B cell (primary cell): ENCODE data around the gene NUMA1. TPM values are rescaled to one million over a fixed set of nuclear protein-coding genes. Genes with fewer than 3 reads are reported as not detected.
A peak's percentile ranks its signal among the peaks of the same experiment; 100 is the strongest.

Experiments used
- ATAC-seq: fragments of 200-7000 bp; cut with Tn5 transposase; one replicate; pipeline ENCODE4 v1.10.0; 2021; ENCODE audit warnings: low read depth, mild to moderate bottlenecking, moderate number of reproducible peaks, moderate library complexity
- CTCF ChIA-PET: fragments of 350-600 bp; sonication (Branson Sonifier 250); formaldehyde crosslinking; loops from one replicate; lab custom pipeline; 2021; ENCODE audit warnings: antibody characterized with exemption, inconsistent platforms; lab: Charles Lee
- POLR2A ChIA-PET: fragments of 350-600 bp; sonication (Branson Sonifier 250); formaldehyde crosslinking; loops from one replicate; lab custom pipeline; 2021; ENCODE audit warnings: antibody characterized with exemption; lab: Charles Lee
- DNase-seq: peaks from one replicate; pipeline ENCODE4 v3.0.0; 2013
- H2AFZ ChIP-seq: 2 replicates; pipeline ENCODE4 v1.6.1; 2012; ENCODE audit warnings: mild to moderate bottlenecking, low read depth, low read length; ENCODE audit not compliant: insufficient read depth, poor library complexity, severe bottlenecking
- H3K27ac ChIP-seq, 2 donors: 1 replicate in 1 of 2; 2 replicates in 1 of 2; pipeline ENCODE4 v1.5.1; 2012 to 2013; ENCODE audit warnings: low read length in 2 of 2, mild to moderate bottlenecking in 2 of 2, moderate library complexity in 1 of 2
- H3K27me3 ChIP-seq, 4 experiments: fragments of 200-600 bp in 1 of 4; sonication (generic) in 1 of 4; replicated peaks in 1 of 4; 1 replicate in 2 of 4; 2 replicates in 2 of 4; pipeline versions ENCODE4 v1.6.1 to v1.7.0; 2013 to 2016; ENCODE audit warnings: low read length in 3 of 4, mild to moderate bottlenecking in 2 of 4, mixed read lengths in 1 of 4, moderate library complexity in 1 of 4; ENCODE audit not compliant: insufficient read depth in 4 of 4, control insufficient read depth in 3 of 4; ENCODE audit errors: control extremely low read depth in 1 of 4
- H3K36me3 ChIP-seq, 2 experiments: replicated peaks in 1 of 2; 1 replicate in 1 of 2; 2 replicates in 1 of 2; pipeline versions ENCODE4 v1.6.1 to v1.7.1; 2013; ENCODE audit warnings: low read length in 1 of 2; ENCODE audit not compliant: insufficient read depth in 2 of 2, control insufficient read depth in 1 of 2; ENCODE audit errors: control extremely low read depth in 1 of 2, extremely low read depth in 1 of 2
- H3K4me1 ChIP-seq, 2 donors: fragments of 200-600 bp in 1 of 2; sonication (generic) in 1 of 2; 1 replicate in 1 of 2; 2 replicates in 1 of 2; pipeline versions ENCODE4 v1.5.1 to v1.6.1; 2013 to 2017; ENCODE audit warnings: low read length in 2 of 2; ENCODE audit not compliant: control insufficient read depth in 2 of 2, insufficient read depth in 2 of 2
- H3K4me2 ChIP-seq: replicated peaks from 2 replicates; pipeline ENCODE3; 2012; ENCODE audit warnings: mild to moderate bottlenecking, low read depth, low read length; ENCODE audit not compliant: poor library complexity, severe bottlenecking
- H3K4me3 ChIP-seq, 5 experiments: fragments of 200-600 bp in 1 of 5; sonication (generic) in 1 of 5; 1 replicate in 3 of 5; 2 replicates in 2 of 5; pipeline versions ENCODE4 v1.5.1 to v1.7.0; 2011 to 2016; ENCODE audit warnings: low read length in 4 of 5, mild to moderate bottlenecking in 4 of 5, low read depth in 2 of 5, control low read depth in 1 of 5, moderate library complexity in 1 of 5; ENCODE audit not compliant: insufficient read depth in 1 of 5; ENCODE audit errors: control extremely low read depth in 1 of 5, extremely low read depth in 1 of 5
- H3K79me2 ChIP-seq: fragments of 200-600 bp; sonication (generic); one replicate; pipeline ENCODE4 v1.6.0; 2016; ENCODE audit warnings: low read length; ENCODE audit not compliant: control insufficient read depth, insufficient read depth
- H3K9ac ChIP-seq: fragments of 200-600 bp; sonication (generic); 2 replicates; pipeline ENCODE4 v1.6.1; 2017; ENCODE audit warnings: mild to moderate bottlenecking, low read length, moderate library complexity
- H3K9me3 ChIP-seq, 3 donors: one replicate each; pipeline versions ENCODE4 v1.6.1 to v1.7.1; 2013; ENCODE audit warnings: low read length in 2 of 3; ENCODE audit not compliant: control insufficient read depth in 2 of 3, insufficient read depth in 1 of 3; ENCODE audit errors: control extremely low read depth in 1 of 3
- H4K20me1 ChIP-seq: 2 replicates; pipeline ENCODE4 v1.6.0; 2012; ENCODE audit warnings: mild to moderate bottlenecking, low read length; ENCODE audit not compliant: insufficient read depth, control insufficient read depth, poor library complexity, severe bottlenecking
- H3K27ac Mint-ChIP-seq: one replicate; pipeline ENCODE4 v1.8.0; 2021; ENCODE audit warnings: mixed read lengths
- H3K27me3 Mint-ChIP-seq: one replicate; pipeline ENCODE4 v1.8.0; 2021; ENCODE audit warnings: mixed read lengths
- H3K4me1 Mint-ChIP-seq: one replicate; pipeline ENCODE4 v1.8.0; 2021; ENCODE audit warnings: mixed read lengths
- H3K4me3 Mint-ChIP-seq: one replicate; pipeline ENCODE4 v1.8.0; 2021; ENCODE audit warnings: mixed read lengths
- H3K9me3 Mint-ChIP-seq: one replicate; pipeline ENCODE4 v1.8.0; 2022; ENCODE audit warnings: mixed read lengths; ENCODE audit not compliant: insufficient read depth
- EZH2 ChIP-seq: IDR thresholded peaks from 2 replicates; pipeline ENCODE4 v1.6.1; 2012; ENCODE audit warnings: borderline replicate concordance, low read depth, mild to moderate bottlenecking, moderate library complexity, low read length; ENCODE audit not compliant: insufficient read depth, poor library complexity, severe bottlenecking
- WGBS: methylation state at CpG from one replicate; pipeline ENCODE4 v1.1.5; 2013; ENCODE audit warnings: missing lambda C conversion rate; ENCODE audit not compliant: insufficient coverage; 5-methylcytosine and 5-hydroxymethylcytosine counted together
- intact Hi-C: fragments of 100-400 bp; cut with micrococcal nuclease; formaldehyde crosslinking; loops from one replicate; pipeline ENCODE4 v1.10.0; 2022
- polyA plus RNA-seq: library from polyadenylated mRNA; depleted of rRNA; stranded (reverse); fragments of >200 nt; gene quantifications from 2 replicates; pipeline ENCODE4 v1.2.3, GENCODE V29; 2012
- total RNA-seq, 2 donors: library from RNA; stranded (reverse); fragments of 120-200 nt in 1 of 2; gene quantifications; 1 replicate in 1 of 2; 2 replicates in 1 of 2; pipeline versions ENCODE4 v1.2.3 to v1.2.4, GENCODE V29; 2013 to 2022
- TF ChIP-seq, protein P1 (sequence below): fragments of 200-600 bp; IDR thresholded peaks from one replicate; pipeline ENCODE4 v1.8.0; 2022; ENCODE audit warnings: antibody characterized with exemption, mild to moderate bottlenecking

Gene NUMA1
- total and polyA plus RNA-seq, 2 donors (not counting 1 experiment from before 2014, with no cell fraction given) = 186 to 300 TPM

GRCh38 chr11:71977743-71978418 is 102.5 kb downstream of the NUMA1 start:
- DNase-seq (peak; percentile 86), ATAC-seq (peak; percentile 96)
- Histone ChIP-seq H2AFZ (no peak overlapping the region), H3K4me2 (peak overlapping the region; percentile 43), H3K27ac (peak overlapping the region; percentile 64 to 72), H3K4me1 (peaks cover 17 to 25% of the 10 kb centered on the region in 2 donors), H3K9me3 (no peaks in the 10 kb centered on the region), H3K36me3 (peaks cover 0 to 15% of the 10 kb centered on the region in 2 experiments), H3K9ac (no peak overlapping the region), H3K4me3 (no peak overlapping the region), H3K79me2 (peaks cover 21% of the 10 kb centered on the region), H3K27me3 (no peaks in the 10 kb centered on the region), H4K20me1 (no peaks in the 10 kb centered on the region)
- ChIA-PET CTCF (interaction anchor here (0.5 to 5.4 kb wide), 34 partner anchors 8 to 706 kb away, joined by 3 to 77 read pairs (median 5); partner anchors contain the start of genes IL18BP and XNDC1N), POLR2A (interaction anchor here (0.6 to 1.2 kb wide), 3 partner anchors 49 to 245 kb away, joined by 3 to 4 read pairs (median 3); partner anchors contain the start of gene RNF121)
- no peak for TF ChIP-seq EZH2
- TF ChIP-seq, protein P1, sequence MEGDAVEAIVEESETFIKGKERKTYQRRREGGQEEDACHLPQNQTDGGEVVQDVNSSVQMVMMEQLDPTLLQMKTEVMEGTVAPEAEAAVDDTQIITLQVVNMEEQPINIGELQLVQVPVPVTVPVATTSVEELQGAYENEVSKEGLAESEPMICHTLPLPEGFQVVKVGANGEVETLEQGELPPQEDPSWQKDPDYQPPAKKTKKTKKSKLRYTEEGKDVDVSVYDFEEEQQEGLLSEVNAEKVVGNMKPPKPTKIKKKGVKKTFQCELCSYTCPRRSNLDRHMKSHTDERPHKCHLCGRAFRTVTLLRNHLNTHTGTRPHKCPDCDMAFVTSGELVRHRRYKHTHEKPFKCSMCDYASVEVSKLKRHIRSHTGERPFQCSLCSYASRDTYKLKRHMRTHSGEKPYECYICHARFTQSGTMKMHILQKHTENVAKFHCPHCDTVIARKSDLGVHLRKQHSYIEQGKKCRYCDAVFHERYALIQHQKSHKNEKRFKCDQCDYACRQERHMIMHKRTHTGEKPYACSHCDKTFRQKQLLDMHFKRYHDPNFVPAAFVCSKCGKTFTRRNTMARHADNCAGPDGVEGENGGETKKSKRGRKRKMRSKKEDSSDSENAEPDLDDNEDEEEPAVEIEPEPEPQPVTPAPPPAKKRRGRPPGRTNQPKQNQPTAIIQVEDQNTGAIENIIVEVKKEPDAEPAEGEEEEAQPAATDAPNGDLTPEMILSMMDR = peak; percentile 82
- 37% methylated on average over 6 of the region's 7 CpGs for WGBS
- intact Hi-C loops = loop anchor here (1.0 to 5.0 kb wide), 6 partner anchors 15 to 453 kb away; partner anchors contain the start of genes RNF121 and XNDC1N
- Mint-ChIP-seq H3K27me3 (no peaks in the 10 kb centered on the region), H3K4me3 (peak overlapping the region; percentile 38), H3K27ac (peak overlapping the region; percentile 93), H3K9me3 (no peaks in the 10 kb centered on the region), H3K4me1 (peaks cover 25% of the 10 kb centered on the region)

- DNase-seq = no peak
- no peak overlapping the region for H3K4me3 ChIP-seq
- no peak overlapping the region for H3K9ac ChIP-seq
- no peaks in the 10 kb centered on the region for H3K9me3 ChIP-seq
- H3K4me2 ChIP-seq = no peak overlapping the region
- peak overlapping the region; percentile 64 to 72 for H3K27ac ChIP-seq
- ATAC-seq = no peak
- Mint-ChIP-seq H3K27me3 (no peaks in the 10 kb centered on the region), H3K9me3 (no peaks in the 10 kb centered on the region), H3K4me3 (no peak overlapping the region), H3K27ac (peak overlapping the region; percentile 93), H3K4me1 (peaks cover 25% of the 10 kb centered on the region)
- peaks cover 17 to 25% of the 10 kb centered on the region in 2 donors for H3K4me1 ChIP-seq
- H3K79me2 ChIP-seq = peaks cover 18% of the 10 kb centered on the region
- TF ChIP-seq, protein P1 = no peak
- no peak for TF ChIP-seq EZH2
- CTCF ChIA-PET = interaction anchor here (0.8 to 5.4 kb wide), 23 partner anchors 8 to 707 kb away, joined by 3 to 77 read pairs (median 7); partner anchors contain the start of gene IL18BP
- WGBS = 80% methylated on average over 1 of the region's 1 CpG
- no peaks in the 10 kb centered on the region for H4K20me1 ChIP-seq
- H2AFZ ChIP-seq = no peak overlapping the region
- H3K36me3 ChIP-seq = peaks cover 0 to 19% of the 10 kb centered on the region in 2 experiments
- intact Hi-C loops = loop anchor here (1.0 to 5.0 kb wide), 4 partner anchors 50 to 454 kb away; partner anchors contain the start of genes RNF121 and XNDC1N
- POLR2A ChIA-PET = no interaction called here
- H3K27me3 ChIP-seq = no peaks in the 10 kb centered on the region
These were observed 103.3 kb downstream of the NUMA1 start for GRCh38 chr11:71977090-71977489.
